HAP-1 (cell line): Measurements from ENCODE around the gene HBZ.

Source experiments
- DNase-seq, 2 experiments: peaks; one replicate each; pipeline ENCODE4 v3.0.0-alpha.2; 2016 to 2020; ENCODE audit warnings: low spot score in 2 of 2
- H3K27me3 ChIP-seq: fragments of 250-450 bp; sonication (Bioruptor Pico); 2 replicates; pipeline ENCODE4 v1.5.1; 2020; ENCODE audit warnings: low read depth, mild to moderate bottlenecking, moderate library complexity
- H3K36me3 ChIP-seq: fragments of 250-450 bp; sonication (Bioruptor Pico); replicated peaks from 2 replicates; pipeline ENCODE4 v1.5.1; 2020; ENCODE audit warnings: mild to moderate bottlenecking
- H3K4me1 ChIP-seq: fragments of 250-450 bp; sonication (Bioruptor Pico); 2 replicates; pipeline ENCODE4 v1.5.1; 2020; ENCODE audit warnings: mild to moderate bottlenecking
- H3K4me3 ChIP-seq: fragments of 250-450 bp; sonication (Bioruptor Pico); 2 replicates; pipeline ENCODE4 v1.5.1; 2020; ENCODE audit warnings: mild to moderate bottlenecking, moderate library complexity
- H3K9me3 ChIP-seq: fragments of 250-450 bp; sonication (Bioruptor Pico); 2 replicates; pipeline ENCODE4 v1.5.1; 2020; ENCODE audit warnings: mild to moderate bottlenecking, moderate library complexity
- in situ Hi-C: fragments of 300-500 bp; cut with MboI; formaldehyde crosslinking; loops from 3 replicates; pipeline ENCODE4 v1.14.3; 2020; ENCODE audit warnings: low sequenced_read_pairs, inconsistent platforms, mixed read lengths

Gene HBZ

GRCh38 chr16:152141-153128 is at the start of gene HBZ:
TSS of gene HBZ (plus strand) at chr16:152644. CDS start at chr16:152910, 266 bp downstream.
- Histone ChIP-seq H3K4me1 (peaks cover 5% of the 10 kb centered on the region), H3K4me3 (no peak within 1 kb of the TSS), H3K36me3 (no peaks in the 10 kb centered on the region), H3K27me3 (peaks cover 2% of the 10 kb centered on the region; the same call in 1 of the 2 replicates), H3K9me3 (no peaks in the 10 kb centered on the region)
- in situ Hi-C loops = no loop called here
- DNase-seq = no peak

DNA sequence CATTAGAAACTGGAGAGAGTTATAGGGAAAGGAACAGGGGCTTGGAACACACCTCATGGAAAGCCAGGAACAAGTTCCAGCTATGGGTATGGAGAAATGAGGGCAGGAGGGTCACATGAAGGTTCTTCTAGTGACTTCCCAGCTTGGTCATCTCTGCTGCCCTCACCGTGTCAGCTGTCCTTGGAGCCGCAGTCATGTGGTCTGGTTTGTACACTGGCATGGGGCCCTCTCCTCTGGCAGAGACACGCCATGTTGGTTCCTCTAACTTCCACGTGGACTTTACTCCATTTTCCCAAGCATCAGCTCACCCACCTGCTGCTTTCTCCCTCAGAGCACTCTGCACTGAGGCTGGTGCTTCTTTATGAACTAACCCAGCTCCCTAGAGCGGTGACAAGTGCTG is 48.1 kb upstream of the HBZ start:
- no peak overlapping the region for H3K4me3 ChIP-seq
- no peak for DNase-seq
- no peaks in the 10 kb centered on the region for H3K27me3 ChIP-seq
- H3K36me3 ChIP-seq = peaks cover 31% of the 10 kb centered on the region
- H3K9me3 ChIP-seq = no peaks in the 10 kb centered on the region
- H3K4me1 ChIP-seq = no peaks in the 10 kb centered on the region
- in situ Hi-C loops = no loop called here

GRCh38 chr16:104928-105327 is 47.5 kb upstream of the HBZ start:
- no peak for DNase-seq
- H3K36me3 ChIP-seq = peaks cover 37% of the 10 kb centered on the region
- H3K4me1 ChIP-seq = no peaks in the 10 kb centered on the region
- H3K4me3 ChIP-seq = no peak overlapping the region
- in situ Hi-C loops = loop anchor here (5.0 kb wide), 1 partner anchor 77 kb away; the partner anchor contains the start of gene HBQ1
- H3K27me3 ChIP-seq = no peaks in the 10 kb centered on the region
- H3K9me3 ChIP-seq = no peaks in the 10 kb centered on the region

DNA sequence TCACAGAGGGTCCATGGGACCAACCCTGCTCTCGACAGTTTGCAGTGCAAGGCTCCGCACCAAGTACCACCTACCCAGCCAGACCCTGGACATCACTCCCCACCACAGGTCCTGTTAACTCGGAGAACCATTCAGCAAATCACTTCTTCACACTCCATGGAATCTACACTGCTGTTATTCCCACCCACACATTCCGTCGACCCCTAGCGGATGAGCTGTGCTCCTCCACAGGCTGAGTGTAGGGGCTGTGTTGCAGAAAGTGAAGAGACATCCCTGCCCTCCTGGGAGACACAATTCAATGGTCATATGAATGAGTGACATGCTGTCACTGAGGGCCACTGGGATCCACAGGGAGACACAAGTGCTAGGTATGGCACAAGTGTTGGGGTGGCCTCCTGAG is 46.9 kb upstream of the HBZ start:
- DNase-seq = no peak
- Histone ChIP-seq H3K36me3 (peaks cover 41% of the 10 kb centered on the region), H3K4me3 (no peak overlapping the region), H3K9me3 (no peaks in the 10 kb centered on the region), H3K4me1 (no peaks in the 10 kb centered on the region), H3K27me3 (no peaks in the 10 kb centered on the region)
- in situ Hi-C loops = loop anchor here (5.0 kb wide), 1 partner anchor 77 kb away; the partner anchor contains the start of gene HBQ1

GRCh38 chr16:106623-107324 is 45.7 kb upstream of the HBZ start:
- Histone ChIP-seq H3K27me3 (no peaks in the 10 kb centered on the region), H3K9me3 (no peaks in the 10 kb centered on the region), H3K4me1 (no peaks in the 10 kb centered on the region), H3K4me3 (no peak overlapping the region), H3K36me3 (peaks cover 46% of the 10 kb centered on the region)
- in situ Hi-C loops = loop anchor here (5.0 kb wide), 1 partner anchor 76 kb away; the partner anchor contains the start of gene HBQ1
- peak; percentile 74 for DNase-seq

DNA sequence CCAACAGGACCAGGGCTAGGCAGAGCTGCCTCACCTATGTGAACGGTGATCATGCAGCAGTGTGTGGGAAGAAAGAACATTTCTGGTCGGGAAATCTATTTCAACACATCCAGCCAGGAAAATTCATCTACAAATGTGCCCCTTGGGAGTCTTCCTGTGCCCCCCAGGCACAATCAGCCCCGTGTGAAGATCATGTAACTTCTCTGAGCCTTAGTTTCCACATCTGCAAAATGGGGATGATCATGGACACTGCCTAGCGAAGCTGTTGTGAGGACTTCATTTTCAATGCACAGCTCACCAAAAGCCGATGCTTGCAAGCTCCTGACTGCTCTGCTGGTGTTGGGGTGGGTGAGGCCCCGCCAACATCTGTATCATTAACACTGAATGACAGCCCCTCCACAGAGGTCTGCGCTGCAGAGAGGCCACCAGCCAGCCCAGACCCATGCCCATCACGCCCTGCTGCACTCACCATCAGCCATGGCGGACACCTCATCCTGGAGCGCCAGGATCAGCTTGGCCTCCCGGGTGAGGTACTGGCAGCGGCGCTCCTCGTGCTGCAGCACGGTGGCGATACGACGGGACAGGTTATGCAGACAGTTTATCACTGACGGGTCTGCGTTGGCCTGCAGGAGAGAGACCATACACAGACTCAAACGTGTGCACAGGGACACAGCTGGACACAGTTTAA is 40.1 kb upstream of the HBZ start:
- in situ Hi-C loops = no loop called here
- Histone ChIP-seq H3K4me3 (no peak overlapping the region), H3K27me3 (no peaks in the 10 kb centered on the region), H3K9me3 (no peaks in the 10 kb centered on the region), H3K4me1 (no peaks in the 10 kb centered on the region), H3K36me3 (peaks cover 46% of the 10 kb centered on the region)
- no peak for DNase-seq

GRCh38 chr16:114327-114726 is 38.1 kb upstream of the HBZ start:
- H3K4me1 ChIP-seq = no peaks in the 10 kb centered on the region
- in situ Hi-C loops = no loop called here
- H3K4me3 ChIP-seq = no peak overlapping the region
- no peaks in the 10 kb centered on the region for H3K9me3 ChIP-seq
- DNase-seq = no peak
- H3K27me3 ChIP-seq = no peaks in the 10 kb centered on the region
- H3K36me3 ChIP-seq = peaks cover 41% of the 10 kb centered on the region

GRCh38 chr16:116015-116414 is 36.4 kb upstream of the HBZ start:
- Histone ChIP-seq H3K4me3 (no peak overlapping the region), H3K27me3 (no peaks in the 10 kb centered on the region), H3K36me3 (peaks cover 29% of the 10 kb centered on the region), H3K4me1 (no peaks in the 10 kb centered on the region), H3K9me3 (no peaks in the 10 kb centered on the region)
- no peak for DNase-seq
- in situ Hi-C loops = no loop called here

DNA sequence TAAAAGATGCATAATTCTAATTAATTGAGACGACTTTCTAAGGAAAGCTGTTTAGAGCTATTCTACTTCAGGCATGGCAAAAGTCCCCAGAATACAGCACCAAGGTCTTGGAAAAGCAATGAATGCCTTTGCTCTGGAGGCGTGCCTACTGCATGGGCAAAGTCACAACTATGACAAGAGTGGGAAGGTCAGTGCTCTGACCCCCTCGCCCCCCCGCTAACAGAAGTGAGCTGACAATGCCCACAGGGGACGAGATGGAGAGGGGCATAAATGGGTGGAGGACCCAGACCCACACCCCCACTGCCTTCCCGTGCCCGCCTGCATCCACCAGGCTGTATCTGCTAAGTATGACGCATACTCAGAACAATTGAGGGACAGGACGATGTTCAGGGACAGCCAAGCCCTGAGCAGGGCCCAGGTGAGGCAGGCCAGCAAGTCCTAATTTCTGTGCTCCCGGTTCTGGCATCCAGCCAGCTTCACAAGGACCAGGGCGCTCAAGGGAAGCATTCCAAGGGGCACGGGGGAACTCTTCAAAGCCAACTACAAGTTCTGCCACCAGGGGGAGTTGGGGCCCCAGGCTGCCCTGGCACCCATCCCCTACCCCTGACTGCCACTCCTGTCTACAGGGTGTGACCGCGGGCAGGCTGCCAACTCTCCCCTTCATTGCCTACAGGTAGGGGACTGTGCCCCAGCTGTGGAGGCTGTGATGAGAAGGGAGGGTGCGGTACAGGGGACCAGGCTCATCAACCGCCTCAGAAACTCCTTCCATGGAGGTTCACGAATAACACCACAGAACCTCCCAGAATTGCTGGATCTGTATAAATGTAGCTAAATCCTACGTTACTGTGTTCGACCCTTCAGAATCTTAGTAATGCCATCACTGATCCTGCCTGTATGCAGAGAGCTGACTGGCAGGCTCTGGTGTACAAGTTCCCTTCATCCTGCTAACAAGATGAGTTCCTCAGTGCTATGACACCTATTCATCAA is 34.8 kb upstream of the HBZ start:
- no peaks in the 10 kb centered on the region for H3K27me3 ChIP-seq
- peak; percentile 47 to 89 for DNase-seq
- in situ Hi-C loops = no loop called here
- H3K4me3 ChIP-seq = no peak overlapping the region
- H3K4me1 ChIP-seq = no peaks in the 10 kb centered on the region
- H3K9me3 ChIP-seq = no peaks in the 10 kb centered on the region
- peaks cover 16% of the 10 kb centered on the region for H3K36me3 ChIP-seq

GRCh38 chr16:118857-119256 is 33.6 kb upstream of the HBZ start:
- Histone ChIP-seq H3K36me3 (peaks cover 9% of the 10 kb centered on the region), H3K9me3 (no peaks in the 10 kb centered on the region), H3K4me3 (no peak overlapping the region), H3K4me1 (no peaks in the 10 kb centered on the region), H3K27me3 (no peaks in the 10 kb centered on the region)
- in situ Hi-C loops = no loop called here
- DNase-seq = no peak

DNA sequence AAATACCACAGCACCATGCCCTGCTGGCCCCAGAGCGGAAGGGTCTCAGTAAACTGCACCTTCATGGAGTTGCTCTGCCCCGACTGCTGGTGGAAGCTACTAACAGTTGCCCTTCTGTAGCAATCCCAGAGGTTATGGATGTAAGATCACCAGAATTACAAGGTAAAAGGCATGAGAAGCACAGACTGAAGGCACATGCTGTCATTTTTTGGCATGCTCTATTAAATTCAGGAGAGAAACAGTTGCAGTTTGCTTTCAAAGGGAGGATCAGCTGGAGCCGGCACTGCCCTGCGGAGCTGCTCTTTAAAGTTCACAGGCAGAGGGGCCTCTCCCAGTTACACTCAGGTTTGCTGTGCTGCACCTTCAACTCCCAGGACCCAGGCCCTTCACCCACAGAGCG is 33.1 kb upstream of the HBZ start:
- no peaks in the 10 kb centered on the region for H3K4me1 ChIP-seq
- DNase-seq = no peak
- no peak overlapping the region for H3K4me3 ChIP-seq
- in situ Hi-C loops = no loop called here
- H3K36me3 ChIP-seq = peaks cover 6% of the 10 kb centered on the region; the same call in 1 of the 2 replicates
- H3K9me3 ChIP-seq = no peaks in the 10 kb centered on the region
- H3K27me3 ChIP-seq = no peaks in the 10 kb centered on the region

GRCh38 chr16:119835-120491 is 32.5 kb upstream of the HBZ start:
- no peaks in the 10 kb centered on the region for H3K27me3 ChIP-seq
- H3K4me1 ChIP-seq = 0 out of 2 replicates have a peak, but pooled peaks cover 3% of the 10 kb centered on the region
- H3K4me3 ChIP-seq = no peak overlapping the region
- no peak for DNase-seq
- H3K36me3 ChIP-seq = peaks cover 8% of the 10 kb centered on the region
- in situ Hi-C loops = no loop called here
- no peaks in the 10 kb centered on the region for H3K9me3 ChIP-seq
